Regular cardiac myocyte (primary cell): ENCODE measurements around the gene SEC22A. TPM values are rescaled to one million over a fixed set of nuclear protein-coding genes. Genes with fewer than 3 reads are reported as not detected.

Experiments used
- total RNA-seq: library from RNA; depleted of rRNA; stranded (reverse); fragments of >200 nt; gene quantifications from 2 replicates; pipeline ENCODE4 v1.2.3, GENCODE V29; 2014

SEC22A gene, protein sequence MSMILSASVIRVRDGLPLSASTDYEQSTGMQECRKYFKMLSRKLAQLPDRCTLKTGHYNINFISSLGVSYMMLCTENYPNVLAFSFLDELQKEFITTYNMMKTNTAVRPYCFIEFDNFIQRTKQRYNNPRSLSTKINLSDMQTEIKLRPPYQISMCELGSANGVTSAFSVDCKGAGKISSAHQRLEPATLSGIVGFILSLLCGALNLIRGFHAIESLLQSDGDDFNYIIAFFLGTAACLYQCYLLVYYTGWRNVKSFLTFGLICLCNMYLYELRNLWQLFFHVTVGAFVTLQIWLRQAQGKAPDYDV
- total RNA-seq, result 68.1 and 85.7 TPM in 2 replicates

DNA sequence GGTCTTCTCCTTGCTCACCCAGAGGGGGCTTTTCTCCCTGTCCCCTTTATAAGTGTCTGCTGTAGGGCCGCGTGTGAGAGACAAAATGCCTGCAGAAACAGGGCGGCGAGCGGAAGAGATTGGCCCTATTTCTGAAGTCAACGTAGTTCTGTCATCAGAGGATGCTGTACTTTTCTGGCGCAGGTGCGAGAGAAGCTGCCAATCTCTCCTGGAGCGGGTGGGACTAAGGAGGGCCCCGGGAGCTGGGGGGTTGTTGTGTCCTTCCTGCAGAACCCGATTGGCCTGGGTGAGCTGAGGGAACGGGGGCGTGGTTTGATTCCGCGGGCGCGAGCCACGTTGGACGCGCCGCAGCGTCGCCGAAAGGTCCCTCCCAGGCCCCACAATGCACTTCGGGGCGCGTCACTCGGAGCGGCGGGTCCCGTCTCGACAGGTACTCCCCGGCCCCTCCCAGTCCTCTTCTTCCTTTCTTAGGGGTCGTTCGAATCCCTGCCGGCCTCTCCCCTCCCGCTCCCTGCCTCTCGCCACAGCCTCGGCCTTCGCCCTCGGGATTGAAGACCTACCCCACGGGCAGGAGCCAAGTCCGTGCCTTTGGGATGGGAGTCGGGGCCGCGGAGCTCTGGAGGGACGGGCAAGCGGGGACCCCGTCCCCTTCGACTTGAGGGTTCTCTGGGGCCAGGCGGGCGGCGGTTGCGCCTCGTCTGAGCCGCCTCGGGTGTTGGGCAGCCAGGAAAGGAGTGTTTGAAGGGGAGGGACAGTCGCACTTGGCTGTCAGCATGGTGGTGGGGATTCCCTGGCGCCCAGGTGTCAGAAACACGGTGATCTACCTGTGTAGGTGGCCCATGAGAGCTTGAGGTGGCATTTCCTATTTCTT is at the start of gene SEC22A:
Gene SEC22A (plus strand): TSS at position 387 of the 871 bp plus-strand sequence. CDS start 7,275 bp downstream, outside the sequence.

Other genes starting within 250 kb of the SEC22A start
- under 0.01 and 0.28 TPM in 2 replicates for gene SEMA5B, start 174.2 kb upstream of the SEC22A start, total RNA-seq
- gene PDIA5, start 134.9 kb upstream of the SEC22A start, total RNA-seq, result 36.6 and 60.3 TPM in 2 replicates
- gene ADCY5, start 247.1 kb downstream of the SEC22A start, total RNA-seq, result under 0.01 TPM in 1 of 2 replicates, not detected in the other